GM12892 (cell line): ENCODE results near the gene SANBR.

ENCODE experiments used
- DNase-seq: peaks from one replicate; pipeline ENCODE4 v3.0.0; 2011; ENCODE audit not compliant: insufficient read length
- FAIRE-seq: peaks from 2 replicates; lab custom pipeline; 2011; peaks lifted over from hg19 to GRCh38; lab: Jason Lieb, UNC
- POLR2A ChIP-seq: IDR thresholded peaks from 2 replicates; pipeline ENCODE4 v1.6.1; 2011; ENCODE audit warnings: low read depth, low read length, control low read depth
- POLR2AphosphoS5 ChIP-seq: IDR thresholded peaks from 2 replicates; pipeline ENCODE4 v1.6.1; 2011; ENCODE audit warnings: low read depth, low read length, control low read depth
- TAF1 ChIP-seq: IDR thresholded peaks from 2 replicates; pipeline ENCODE4 v1.6.1; 2011; ENCODE audit warnings: low read depth, mild to moderate bottlenecking, control low read depth, low read length, borderline replicate concordance

The SANBR gene

GRCh38 chr2:61042807-61043206, 22.9 kb upstream of the SANBR start:
- TF ChIP-seq POLR2AphosphoS5 = no peak
- no peak for TF ChIP-seq POLR2A
- no peak for TF ChIP-seq TAF1
- FAIRE-seq = no peak

GRCh38 chr2:61044636-61045035, 21.0 kb upstream of the SANBR start:
- FAIRE-seq (peak; percentile 21), DNase-seq (no peak)
- no peak for TF ChIP-seq POLR2A
- TF ChIP-seq POLR2AphosphoS5 = no peak
- no peak for TF ChIP-seq TAF1

More at GRCh38 chr2:61042807-61043206, 22.9 kb upstream of the SANBR start:
- DNase-seq = no peak

- no peak for TF ChIP-seq POLR2A
- TF ChIP-seq POLR2AphosphoS5 = no peak
- no peak for TF ChIP-seq TAF1
- DNase-seq = no peak
- no peak for FAIRE-seq
Observed at GRCh38 chr2:61045226-61045625, 20.4 kb upstream of the SANBR start.

- FAIRE-seq (no peak), DNase-seq (no peak)
- TF ChIP-seq POLR2A (no peak), POLR2AphosphoS5 (no peak), TAF1 (no peak)
Observed at GRCh38 chr2:61045999-61046398, 19.7 kb upstream of the SANBR start.

- no peak for DNase-seq
- FAIRE-seq = no peak
- TF ChIP-seq TAF1 = no peak
- TF ChIP-seq POLR2AphosphoS5 = no peak
- no peak for TF ChIP-seq POLR2A
Observed at GRCh38 chr2:61055557-61055956, 10.1 kb upstream of the SANBR start.

- FAIRE-seq = no peak
- TF ChIP-seq POLR2AphosphoS5 = no peak
- TF ChIP-seq POLR2A = no peak
- TF ChIP-seq TAF1 = no peak
- DNase-seq = no peak
Observed at GRCh38 chr2:61057562-61057961, 8.1 kb upstream of the SANBR start.

- no peak for DNase-seq
- TF ChIP-seq POLR2AphosphoS5 = no peak
- TF ChIP-seq POLR2A = no peak
- TF ChIP-seq TAF1 = no peak
- no peak for FAIRE-seq
Observed at GRCh38 chr2:61059382-61059781, 6.3 kb upstream of the SANBR start.

- no peak for FAIRE-seq
- no peak for TF ChIP-seq POLR2AphosphoS5
- no peak for TF ChIP-seq TAF1
- no peak for TF ChIP-seq POLR2A
- no peak for DNase-seq
Observed at GRCh38 chr2:61074100-61074499, 8.4 kb downstream of the SANBR start.

GRCh38 chr2:61085883-61086282, 20.2 kb downstream of the SANBR start:
- no peak for FAIRE-seq
- DNase-seq = no peak
- TF ChIP-seq POLR2AphosphoS5 (no peak), TAF1 (no peak), POLR2A (no peak)

GRCh38 chr2:61089797-61090196, 24.1 kb downstream of the SANBR start:
- no peak for FAIRE-seq
- TF ChIP-seq TAF1 = no peak
- no peak for TF ChIP-seq POLR2AphosphoS5
- no peak for TF ChIP-seq POLR2A
- no peak for DNase-seq

GRCh38 chr2:61090386-61090921, 24.8 kb downstream of the SANBR start:
- TF ChIP-seq TAF1 (no peak), POLR2AphosphoS5 (no peak), POLR2A (no peak)
- DNase-seq (no peak), FAIRE-seq (no peak)

GRCh38 chr2:61091485-61091884, 25.8 kb downstream of the SANBR start:
- no peak for FAIRE-seq

GRCh38 chr2:61096438-61096837, 30.8 kb downstream of the SANBR start:
- TF ChIP-seq TAF1 (no peak), POLR2AphosphoS5 (no peak), POLR2A (no peak)
- FAIRE-seq (no peak), DNase-seq (no peak)

More at GRCh38 chr2:61091485-61091884, 25.8 kb downstream of the SANBR start:
- TF ChIP-seq POLR2A (no peak), POLR2AphosphoS5 (no peak)
- no peak for DNase-seq
